Islet of Langerhans (tissue), 1 donor: ENCODE data around the gene NEK5.
"Not testable (repeated sequence)": the region's sequence is repeated elsewhere in the genome, so short reads cannot be mapped to it uniquely, and the experiment has no call there.

Experiments
- FAIRE-seq: peaks from one replicate; lab custom pipeline; 2011; peaks lifted over from hg19 to GRCh38; lab: Jason Lieb, UNC

Gene NEK5, protein sequence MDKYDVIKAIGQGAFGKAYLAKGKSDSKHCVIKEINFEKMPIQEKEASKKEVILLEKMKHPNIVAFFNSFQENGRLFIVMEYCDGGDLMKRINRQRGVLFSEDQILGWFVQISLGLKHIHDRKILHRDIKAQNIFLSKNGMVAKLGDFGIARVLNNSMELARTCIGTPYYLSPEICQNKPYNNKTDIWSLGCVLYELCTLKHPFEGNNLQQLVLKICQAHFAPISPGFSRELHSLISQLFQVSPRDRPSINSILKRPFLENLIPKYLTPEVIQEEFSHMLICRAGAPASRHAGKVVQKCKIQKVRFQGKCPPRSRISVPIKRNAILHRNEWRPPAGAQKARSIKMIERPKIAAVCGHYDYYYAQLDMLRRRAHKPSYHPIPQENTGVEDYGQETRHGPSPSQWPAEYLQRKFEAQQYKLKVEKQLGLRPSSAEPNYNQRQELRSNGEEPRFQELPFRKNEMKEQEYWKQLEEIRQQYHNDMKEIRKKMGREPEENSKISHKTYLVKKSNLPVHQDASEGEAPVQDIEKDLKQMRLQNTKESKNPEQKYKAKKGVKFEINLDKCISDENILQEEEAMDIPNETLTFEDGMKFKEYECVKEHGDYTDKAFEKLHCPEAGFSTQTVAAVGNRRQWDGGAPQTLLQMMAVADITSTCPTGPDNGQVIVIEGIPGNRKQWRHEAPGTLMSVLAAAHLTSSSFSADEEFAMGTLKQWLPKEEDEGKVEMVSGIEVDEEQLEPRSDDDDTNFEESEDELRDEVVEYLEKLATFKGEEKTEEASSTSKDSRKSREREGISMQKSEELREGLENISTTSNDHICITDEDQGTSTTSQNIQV

DNA sequence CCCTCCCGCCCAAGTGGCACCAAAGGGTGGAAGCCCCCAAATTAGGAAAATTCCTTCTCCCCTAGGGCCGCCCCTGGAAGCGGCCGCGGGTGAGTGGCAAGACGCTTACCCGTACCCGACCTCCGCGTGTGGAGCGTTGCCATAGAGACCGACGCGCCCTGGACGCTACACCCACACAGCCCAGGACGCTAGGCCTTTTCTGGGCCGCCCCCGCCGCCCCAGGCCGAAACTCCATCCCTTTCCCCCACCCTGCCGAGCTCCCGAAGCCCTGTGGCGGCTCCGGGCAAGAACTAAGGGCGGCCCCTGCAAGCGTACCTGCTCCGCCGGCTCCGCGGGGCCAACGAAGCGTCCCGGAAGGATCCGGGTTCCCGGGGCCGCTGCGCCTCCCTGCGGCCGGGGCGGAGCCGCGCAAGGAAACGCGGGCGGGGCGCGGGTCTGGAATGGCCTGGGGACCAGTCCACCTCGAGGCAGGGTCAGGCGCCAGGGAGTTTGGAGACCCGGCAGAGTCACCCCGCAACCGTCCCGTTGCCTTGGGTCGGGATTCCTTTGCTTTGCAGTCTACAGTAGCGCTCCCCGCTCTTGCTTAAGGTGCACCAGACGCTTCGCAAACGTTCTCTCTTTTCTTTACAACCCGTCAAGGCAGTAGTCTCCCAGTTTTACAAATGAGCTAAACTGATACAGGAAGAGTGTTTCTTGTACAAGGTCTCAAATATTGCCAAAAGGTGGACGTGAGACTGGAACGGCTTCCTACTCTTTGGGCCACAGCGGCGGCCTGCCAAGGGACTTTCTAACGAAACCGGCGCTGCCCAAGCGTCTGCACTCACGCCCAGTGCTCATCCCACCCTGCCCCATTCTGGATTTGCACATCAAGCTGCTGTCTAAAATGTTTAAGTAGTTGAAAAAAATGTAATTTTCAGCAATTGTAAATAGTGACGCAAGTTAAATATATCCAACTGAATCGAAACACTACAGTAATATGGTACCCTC is at the start of gene NEK5:
Gene NEK5, minus strand, starts transcription at position 360 of the 987 bp plus-strand sequence. CDS start 1,591 bp downstream, outside the sequence.
- no peak for FAIRE-seq

DNA sequence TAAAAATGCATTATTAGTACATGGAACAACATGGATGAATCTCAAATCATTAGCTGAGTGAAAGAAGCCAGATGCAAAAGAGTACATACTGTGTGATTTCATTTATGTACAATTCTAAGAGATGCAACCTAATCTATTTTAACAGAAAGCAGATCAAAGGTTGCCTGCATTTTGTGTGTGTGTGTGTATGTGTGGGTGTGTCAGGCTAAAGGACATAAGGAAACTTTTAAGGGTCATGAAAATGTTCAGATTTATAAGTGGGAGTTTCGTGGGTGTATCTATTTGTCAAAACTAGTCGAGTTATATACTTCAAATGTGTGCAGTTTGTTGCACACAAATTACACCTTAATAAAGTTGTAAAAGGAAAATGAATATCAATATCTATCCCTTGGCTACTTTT is 48.4 kb upstream of the NEK5 start:
- no peak for FAIRE-seq

DNA sequence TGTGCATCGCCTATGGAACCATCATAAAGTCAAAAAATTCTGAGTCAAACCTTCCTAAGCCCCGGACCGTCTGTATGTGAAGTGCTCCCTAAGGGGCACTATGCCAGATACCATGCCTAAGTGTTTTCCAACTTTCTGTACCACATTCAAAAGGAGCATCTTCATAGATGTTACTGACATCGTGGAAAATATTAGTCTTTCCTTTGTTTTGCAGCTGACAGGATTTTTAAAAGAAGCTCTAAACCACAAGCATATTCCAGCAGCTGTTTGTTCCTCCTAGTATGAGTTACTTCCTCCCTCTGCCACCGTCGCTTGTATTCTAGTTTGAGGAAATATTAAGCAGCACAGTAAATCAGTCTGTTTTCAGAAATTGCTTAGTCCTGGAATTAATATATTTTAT is 45.1 kb upstream of the NEK5 start:
- peak; percentile 70 for FAIRE-seq

DNA sequence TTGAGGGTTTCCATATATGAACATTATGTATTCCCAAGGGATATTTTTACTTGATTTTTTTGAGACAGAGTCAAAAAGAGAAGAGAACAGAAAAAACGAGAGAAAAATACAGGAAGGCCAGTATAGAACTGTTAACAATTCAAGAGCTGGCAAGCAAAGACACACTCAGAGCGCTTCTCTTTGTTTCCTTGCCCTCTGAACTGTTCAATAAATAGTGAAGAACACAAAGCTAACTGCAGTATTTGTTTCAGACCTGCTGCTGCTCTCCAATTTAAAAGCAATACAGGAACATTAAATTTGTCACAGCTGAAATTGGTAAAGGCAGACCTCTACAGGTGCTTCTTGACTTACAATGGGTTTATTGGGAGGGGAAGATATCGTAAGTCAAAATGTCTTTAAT is 44.5 kb upstream of the NEK5 start:
- no peak for FAIRE-seq

DNA sequence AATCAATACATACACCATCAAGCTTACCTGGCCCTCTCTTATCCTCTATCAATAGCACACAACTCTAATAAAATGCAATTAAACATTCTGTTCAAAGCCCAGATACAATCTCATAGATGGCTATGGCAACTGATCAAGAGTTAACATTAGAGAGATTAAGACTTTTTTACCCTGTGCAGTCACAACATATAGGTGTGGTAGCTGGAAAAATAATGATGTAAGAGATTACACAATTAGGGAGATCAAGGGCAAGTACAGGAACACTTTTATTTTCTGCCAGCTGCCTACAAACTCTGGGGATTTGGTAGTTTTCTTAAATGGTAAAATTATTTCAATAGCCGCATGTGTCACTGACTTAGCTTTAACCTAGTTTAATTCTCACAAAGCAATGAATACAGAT is 42.8 kb upstream of the NEK5 start:
- FAIRE-seq = not testable (repeated sequence)

DNA sequence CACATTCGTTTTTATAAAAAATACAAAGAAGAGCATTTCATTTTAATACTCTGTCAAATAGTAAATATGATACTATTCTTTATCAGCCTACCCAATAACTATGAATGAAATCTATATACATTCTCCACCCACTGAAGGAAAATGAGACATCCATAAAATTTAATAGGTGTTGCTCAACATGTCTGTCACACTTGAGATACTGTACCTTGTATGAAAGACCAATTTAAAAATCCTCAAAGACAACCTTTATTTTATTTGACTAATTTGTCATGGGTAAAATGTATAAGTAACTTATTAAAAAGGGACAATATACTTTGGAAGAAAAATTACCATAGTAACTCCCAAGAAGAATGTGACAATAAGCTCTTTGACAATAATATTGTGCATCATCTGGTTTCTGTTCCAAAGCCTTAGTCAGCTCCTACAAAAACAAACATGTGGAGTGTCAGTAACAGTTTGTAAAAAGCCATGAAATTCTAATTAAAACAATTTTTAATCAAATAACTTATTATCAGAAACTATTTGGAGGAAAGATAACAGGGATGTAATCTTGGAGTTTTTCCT is 42.0 kb upstream of the NEK5 start:
- FAIRE-seq = peak; percentile 81

DNA sequence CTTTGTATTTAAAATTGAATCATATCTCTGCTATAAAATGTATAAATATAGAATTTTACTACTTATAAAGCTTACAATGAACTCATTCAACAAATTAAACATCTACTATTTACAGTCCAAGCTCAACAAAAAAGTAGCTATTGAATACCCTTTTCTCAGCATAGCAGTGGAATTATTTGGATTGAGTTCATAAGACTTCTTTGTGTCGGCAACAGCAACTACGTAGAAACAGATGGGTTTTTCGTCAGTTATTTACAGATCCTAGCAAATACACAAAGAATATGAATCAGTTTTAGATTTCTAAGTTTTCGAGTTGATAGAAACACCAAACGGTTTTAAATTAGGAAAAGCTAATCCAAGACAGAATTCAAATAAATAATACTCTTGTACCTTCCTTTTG is 41.0 kb upstream of the NEK5 start:
- no peak for FAIRE-seq

DNA sequence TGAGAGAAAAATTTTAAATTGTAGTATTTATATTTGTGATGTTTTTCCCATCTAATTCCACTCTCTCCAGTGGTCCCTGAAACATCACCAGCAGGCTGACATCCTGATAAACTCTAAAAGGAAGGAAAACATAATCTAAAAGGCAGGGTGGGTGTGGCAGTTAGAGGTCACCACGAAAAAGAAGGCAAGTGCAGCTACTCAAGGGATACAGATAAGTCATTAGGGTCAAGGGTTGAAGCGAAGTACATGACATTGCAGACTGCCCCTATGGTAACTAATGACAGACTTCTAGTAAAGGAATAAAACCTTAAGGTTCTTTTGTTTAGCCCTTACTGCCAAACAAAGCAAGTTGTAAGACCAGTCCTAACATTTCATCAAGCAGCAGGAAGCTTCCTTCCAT is 36.5 kb upstream of the NEK5 start:
- no peak for FAIRE-seq

DNA sequence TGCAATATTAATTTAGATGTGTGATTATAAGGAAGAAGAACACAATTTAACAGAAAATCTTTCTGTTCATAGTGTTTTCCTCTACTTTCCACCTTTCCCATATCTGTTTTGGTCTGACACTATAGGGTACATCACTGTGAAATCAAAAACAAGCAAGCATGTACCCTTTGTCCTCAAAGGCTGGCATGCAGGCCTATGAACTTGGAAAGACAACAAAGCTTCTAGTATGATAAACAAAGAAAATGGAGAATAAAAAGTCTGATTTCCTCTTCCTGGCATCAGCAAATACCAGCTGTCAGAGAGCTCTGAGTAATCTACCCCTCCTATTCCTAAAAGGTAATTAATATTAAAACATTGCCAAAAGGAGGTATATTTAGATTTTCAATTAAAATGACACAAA is 36.1 kb upstream of the NEK5 start:
- FAIRE-seq = no peak

DNA sequence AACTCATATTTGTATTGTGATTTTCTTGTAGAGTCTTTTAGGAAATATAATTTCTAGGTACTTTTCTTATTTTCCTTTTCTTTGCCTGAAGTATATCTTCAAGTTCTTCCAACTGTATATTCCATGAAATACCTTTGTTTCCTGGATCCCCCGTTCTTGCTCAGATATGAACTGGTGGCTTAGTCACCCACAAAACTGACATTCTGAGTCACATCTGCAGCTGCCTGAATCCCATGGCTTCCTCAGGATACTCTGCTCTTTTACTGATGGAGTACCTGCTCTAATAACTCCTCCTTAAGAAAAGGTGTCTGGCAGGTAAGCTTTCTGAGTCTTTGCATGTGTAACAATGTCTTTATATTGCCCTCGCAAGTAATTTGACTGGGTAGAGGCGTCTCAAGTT is 35.0 kb upstream of the NEK5 start:
- not testable (repeated sequence) for FAIRE-seq

DNA sequence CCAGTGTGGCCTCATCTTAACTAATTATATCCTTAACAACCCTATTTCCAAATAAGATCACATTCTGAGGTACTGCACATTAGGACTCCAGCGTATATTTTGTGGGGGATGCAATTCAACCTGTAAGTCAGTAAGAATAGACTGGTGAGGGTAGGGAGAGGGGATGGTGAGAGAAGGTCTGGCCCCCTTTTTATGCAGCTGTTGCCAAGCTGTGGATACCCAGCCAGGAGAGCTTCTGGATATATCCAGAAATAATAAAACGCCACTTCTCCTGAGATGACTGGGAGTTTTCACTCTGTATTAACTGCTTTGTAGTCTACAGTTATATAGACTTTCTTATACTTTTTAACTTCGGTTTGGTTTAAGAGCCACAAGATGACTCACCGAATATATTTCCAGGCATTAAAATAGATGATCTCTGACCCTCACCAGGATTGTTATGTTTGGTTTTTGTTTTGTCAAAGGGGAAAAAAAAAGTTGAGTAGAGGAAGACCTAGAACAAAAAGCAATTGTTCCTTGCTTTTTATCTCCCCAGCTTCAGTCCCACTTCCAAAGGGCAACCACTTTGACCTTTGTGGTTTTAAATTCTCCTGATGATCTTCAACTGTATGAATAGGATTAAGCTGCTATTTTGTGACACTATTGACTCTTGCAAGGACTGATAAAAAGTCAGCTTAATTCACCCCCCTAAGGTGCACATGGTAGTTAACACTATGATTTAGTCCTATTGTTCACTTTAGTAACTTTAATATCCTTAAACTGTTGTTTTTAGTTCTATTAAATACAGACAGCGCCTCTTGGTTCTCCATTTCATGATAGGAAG is 33.6 kb upstream of the NEK5 start:
- no peak for FAIRE-seq

DNA sequence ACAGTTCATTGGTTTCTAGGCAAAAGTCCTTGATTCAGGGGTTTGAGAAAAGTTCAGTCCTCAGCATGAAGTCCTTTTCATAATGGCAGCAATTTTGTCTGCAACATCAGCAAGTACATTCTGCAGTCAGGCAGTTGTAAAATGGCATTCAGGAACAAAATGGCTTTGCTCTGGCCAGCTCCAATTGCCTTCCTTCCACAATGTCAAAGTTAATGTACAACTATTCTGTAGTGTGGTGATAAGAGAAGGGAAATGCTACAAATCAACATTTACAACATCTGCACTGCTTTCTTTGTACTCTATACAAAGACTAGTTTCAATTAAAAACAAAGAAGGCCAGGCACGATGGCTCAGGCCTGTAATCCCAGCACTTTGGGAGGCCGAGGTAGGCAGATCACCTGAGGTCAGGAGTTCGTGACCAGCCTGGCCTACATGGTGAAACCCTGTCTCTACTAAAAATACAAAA is 32.3 kb upstream of the NEK5 start:
- FAIRE-seq = no peak

DNA sequence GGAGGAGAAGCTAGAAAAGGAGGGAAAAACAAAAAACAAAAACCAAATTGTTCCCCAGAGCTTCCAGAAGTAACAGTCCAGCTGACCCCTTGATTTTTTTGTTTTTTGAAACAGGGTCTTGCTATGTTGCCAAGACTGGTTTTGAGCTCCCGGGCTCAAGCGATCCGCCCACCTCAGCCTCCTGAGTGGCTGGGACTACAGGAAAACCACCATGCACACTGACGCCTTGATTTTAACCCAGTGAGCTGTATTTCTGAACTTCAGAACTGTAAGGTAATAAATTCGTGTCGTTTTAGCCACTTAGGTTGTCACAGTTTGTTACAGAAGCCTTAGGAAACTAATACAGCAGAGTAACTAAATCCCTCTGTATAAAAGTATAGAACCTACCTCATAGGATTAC is 31.6 kb upstream of the NEK5 start:
- FAIRE-seq = no peak

DNA sequence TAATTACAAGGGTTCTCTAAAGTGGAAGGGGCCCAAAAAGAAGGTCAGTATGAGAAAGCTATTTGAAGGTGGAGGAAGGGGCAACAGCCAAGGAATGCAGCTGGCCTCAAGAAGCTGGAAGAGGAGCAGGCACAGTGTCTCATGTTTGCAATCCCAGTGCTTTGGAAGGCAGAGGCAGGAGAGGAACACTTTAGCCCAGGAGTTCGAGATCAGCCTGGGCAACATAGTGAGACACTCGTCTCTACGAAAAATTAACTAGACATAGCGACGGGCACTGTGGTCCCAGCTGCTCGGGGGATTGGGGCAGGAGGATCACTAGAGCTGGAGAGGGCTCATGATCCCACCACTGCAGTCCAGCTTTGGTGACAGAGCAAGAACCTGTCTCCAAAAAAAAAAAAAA is 31.2 kb upstream of the NEK5 start:
- no peak for FAIRE-seq

DNA sequence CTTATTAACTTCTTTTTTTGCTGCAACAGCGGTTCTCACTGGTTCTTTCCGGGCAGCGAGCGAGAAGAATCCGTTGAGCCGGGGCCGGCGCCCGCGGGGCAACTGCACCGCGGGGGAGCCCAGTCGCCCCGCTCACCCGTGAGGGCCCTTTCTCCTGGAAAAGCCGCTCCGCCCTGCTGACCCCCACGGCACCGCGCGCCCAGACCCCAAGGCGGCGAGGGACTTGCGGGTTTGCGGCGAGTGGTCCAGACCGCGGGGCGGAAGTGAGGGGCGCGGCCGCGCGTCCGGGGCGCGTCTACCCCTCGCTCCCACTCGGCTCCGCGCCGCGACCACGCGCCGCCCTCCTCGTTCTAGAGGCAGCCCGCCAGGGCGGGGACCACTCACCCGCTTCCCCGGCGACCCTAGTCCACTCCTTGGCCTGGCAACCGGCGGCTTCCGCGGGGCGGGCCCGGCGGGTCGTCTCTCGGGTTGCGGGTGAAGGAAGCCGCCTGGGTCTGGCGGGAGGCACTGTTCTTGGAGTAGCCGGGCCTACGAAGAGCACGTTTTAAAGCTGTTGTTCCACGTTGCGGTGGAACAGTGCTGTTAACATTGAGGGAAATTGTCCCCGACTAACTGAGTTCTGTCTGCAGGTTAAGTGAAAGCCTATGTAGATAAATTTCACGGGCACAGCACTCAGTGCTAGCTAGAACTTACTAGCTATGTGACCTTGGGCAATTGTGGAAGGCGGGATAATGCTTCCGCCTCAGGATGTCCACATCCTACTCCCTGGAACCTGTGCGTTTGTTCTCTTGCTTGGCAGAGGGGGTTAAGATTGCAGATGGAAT is 30.5 kb upstream of the NEK5 start, which contains the start of gene NEK3:
Gene NEK3, minus strand, starts transcription at position 439 of the 824 bp plus-strand sequence. CDS start 3,406 bp downstream, outside the sequence.
- FAIRE-seq = no peak

DNA sequence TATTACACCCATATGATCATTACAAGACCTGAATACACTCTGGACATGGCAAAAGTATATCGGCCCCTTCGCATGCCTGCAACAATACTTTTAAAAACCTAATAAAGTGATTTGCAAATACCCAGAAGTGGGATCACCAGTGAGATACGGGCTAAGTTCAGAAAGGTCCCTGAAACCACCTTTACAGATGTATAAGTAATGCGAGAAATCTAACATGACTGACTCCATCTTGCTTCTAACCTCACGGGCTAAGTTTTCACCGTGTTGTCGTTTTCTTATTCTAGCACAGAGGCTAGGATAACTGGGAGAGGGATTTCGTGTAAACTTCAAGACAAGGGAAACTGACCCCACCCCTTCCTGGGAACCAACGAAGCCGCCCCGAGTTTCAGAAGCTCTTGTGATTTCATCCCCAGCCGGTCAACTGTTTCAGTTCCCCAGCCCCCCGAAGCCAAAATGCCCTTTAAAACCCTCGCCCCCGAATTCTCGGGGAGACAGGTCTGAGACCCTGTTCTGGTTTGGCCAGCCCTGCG is 29.8 kb upstream of the NEK5 start:
- FAIRE-seq = no peak

DNA sequence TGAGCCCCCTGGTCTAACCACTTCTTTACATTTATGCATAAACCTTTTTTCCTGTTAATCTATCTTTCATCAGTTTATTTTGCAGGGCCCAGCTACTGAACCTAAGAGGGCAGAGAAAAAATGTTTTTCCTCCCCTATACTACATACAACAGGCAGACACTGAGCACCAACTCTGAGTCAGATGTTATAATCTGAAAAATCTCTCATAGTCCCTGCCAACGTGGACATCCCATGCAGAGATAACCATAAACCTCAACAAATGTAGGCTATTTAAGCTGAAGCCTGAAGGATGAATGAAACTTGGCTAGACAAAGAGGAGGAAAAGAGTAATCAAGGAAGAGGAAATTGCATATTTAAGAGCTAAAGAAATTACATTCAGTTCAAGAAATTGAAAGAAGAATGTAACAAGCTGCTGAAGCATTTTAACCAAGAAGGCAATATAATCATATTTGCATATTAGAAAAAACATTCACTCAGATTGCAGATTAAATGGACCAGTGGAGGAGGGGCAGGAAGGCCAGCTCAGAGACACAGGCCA is 27.9 kb upstream of the NEK5 start:
- no peak for FAIRE-seq

DNA sequence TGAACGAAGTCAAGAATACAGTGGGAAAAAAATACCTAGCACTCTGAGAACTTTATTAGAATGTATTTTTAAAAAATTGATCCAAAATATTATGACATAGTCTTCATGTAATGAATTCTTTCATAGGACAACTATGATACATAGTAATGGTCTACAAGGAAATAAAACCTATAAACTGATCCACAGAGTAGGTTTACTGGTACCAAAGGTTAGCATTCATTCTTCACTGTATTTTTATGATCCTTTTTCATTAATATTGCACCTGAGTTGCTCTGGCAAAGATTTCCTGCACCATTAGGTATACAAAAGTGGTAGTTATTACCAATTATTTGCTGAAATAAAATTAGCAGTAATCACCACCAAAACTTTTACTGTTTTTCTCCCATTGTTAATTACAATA is 26.3 kb upstream of the NEK5 start:
- no peak for FAIRE-seq

DNA sequence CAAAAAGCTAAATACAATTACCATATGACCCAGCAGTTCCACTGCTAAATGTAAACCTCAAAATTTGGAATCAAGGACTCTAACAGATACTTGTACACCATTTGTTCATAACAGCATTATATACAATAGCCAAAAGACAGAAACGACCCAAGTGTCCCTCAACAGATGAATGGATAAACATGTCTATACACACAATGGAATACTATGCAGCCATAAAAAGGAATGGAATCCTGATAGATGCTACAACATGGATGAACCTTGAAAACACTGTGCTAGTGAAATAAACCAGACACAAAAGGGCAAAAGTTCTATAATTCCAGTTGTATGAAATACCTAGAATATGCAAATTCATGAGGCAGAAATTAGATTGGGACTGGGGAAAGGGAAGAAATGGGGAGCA is 18.4 kb upstream of the NEK5 start:
- no peak for FAIRE-seq
